H1 (cell line): Measurements from ENCODE around the gene PHF14. TPM values are rescaled to one million over a fixed set of nuclear protein-coding genes. Genes with fewer than 3 reads are reported as not detected.

Experiments used
- CTCF ChIA-PET: fragments of 300-600 bp; sonication (Branson Sonifier 250); formaldehyde crosslinking; loops from one replicate; lab custom pipeline; 2021; ENCODE audit not compliant: partially characterized antibody; lab: Charles Lee
- POLR2A ChIA-PET: fragments of 300-600 bp; sonication (Branson Sonifier 250); formaldehyde crosslinking; loops from one replicate; lab custom pipeline; 2021; ENCODE audit warnings: inconsistent platforms; ENCODE audit not compliant: partially characterized antibody; lab: Charles Lee
- DNase-seq, 2 experiments: peaks; one replicate each; pipeline versions ENCODE4 v3.0.0 to v3.0.0-alpha.2; 2010 to 2022; ENCODE audit warnings: low spot score in 2 of 2, low read depth in 1 of 2, mixed read lengths in 1 of 2
- FAIRE-seq: peaks from 2 replicates; lab custom pipeline; 2011; peaks lifted over from hg19 to GRCh38; lab: Jason Lieb, UNC
- H2AFZ ChIP-seq: 2 replicates; pipeline ENCODE4 v1.8.1; 2012; ENCODE audit warnings: low read length, inconsistent platforms
- H2AK5ac ChIP-seq: 2 replicates; pipeline ENCODE4 v1.6.1; 2013; ENCODE audit warnings: low read depth, low read length
- H2BK120ac ChIP-seq: replicated peaks from 2 replicates; pipeline ENCODE3; 2013; ENCODE audit warnings: low read depth, low read length, inconsistent platforms
- H2BK12ac ChIP-seq: 2 replicates; pipeline ENCODE4 v1.6.1; 2013; ENCODE audit warnings: low read depth, low read length
- H2BK15ac ChIP-seq: 2 replicates; pipeline ENCODE4 v1.6.1; 2013; ENCODE audit warnings: low read length
- H2BK20ac ChIP-seq: 2 replicates; pipeline ENCODE4 v1.6.1; 2013; ENCODE audit warnings: low read length
- H2BK5ac ChIP-seq: 2 replicates; pipeline ENCODE4 v1.6.1; 2013; ENCODE audit warnings: low read depth, low read length
- H3K14ac ChIP-seq: 2 replicates; pipeline ENCODE4 v1.6.1; 2013; ENCODE audit warnings: inconsistent platforms; ENCODE audit not compliant: insufficient read length
- H3K18ac ChIP-seq: 2 replicates; pipeline ENCODE4 v1.6.1; 2013; ENCODE audit warnings: low read length; ENCODE audit errors: extremely low read depth
- H3K23ac ChIP-seq: 2 replicates; pipeline ENCODE4 v1.6.1; 2013; ENCODE audit warnings: inconsistent platforms; ENCODE audit not compliant: insufficient read length
- H3K23me2 ChIP-seq: 2 replicates; pipeline ENCODE4 v1.6.1; 2013; ENCODE audit warnings: low read depth, low read length
- H3K27ac ChIP-seq: 2 replicates; pipeline ENCODE4 v1.6.1; 2011; ENCODE audit warnings: low read depth, low read length, inconsistent platforms
- H3K27me3 ChIP-seq, 4 experiments: replicated peaks in 1 of 4; 1 replicate in 1 of 4; 2 replicates in 3 of 4; pipeline versions ENCODE4 v1.6.1 to v1.8.1; 2011 to 2013; ENCODE audit warnings: low read length in 3 of 4, mild to moderate bottlenecking in 3 of 4, inconsistent platforms in 2 of 4, mixed read lengths in 2 of 4, moderate library complexity in 1 of 4; ENCODE audit not compliant: control insufficient read depth in 3 of 4, insufficient read depth in 3 of 4; ENCODE audit errors: extremely low read depth in 1 of 4
- H3K36me3 ChIP-seq, 4 experiments: 2 replicates each; pipeline versions ENCODE4 v1.6.1 to v1.8.1; 2011 to 2013; ENCODE audit warnings: mild to moderate bottlenecking in 4 of 4, low read length in 3 of 4, moderate library complexity in 2 of 4, control low read depth in 1 of 4, inconsistent platforms in 1 of 4; ENCODE audit not compliant: insufficient read depth in 4 of 4, control insufficient read depth in 2 of 4
- H3K4ac ChIP-seq: replicated peaks from 2 replicates; pipeline ENCODE3; 2013; ENCODE audit warnings: low read length, low read depth, mixed read lengths, inconsistent platforms; ENCODE audit not compliant: insufficient read length
- H3K4me1 ChIP-seq, 4 experiments: replicated peaks in 1 of 4; 1 replicate in 1 of 4; 2 replicates in 3 of 4; pipeline versions ENCODE4 v1.6.1 to v1.8.1; 2011 to 2013; ENCODE audit warnings: low read length in 3 of 4, inconsistent platforms in 2 of 4, mixed read lengths in 1 of 4; ENCODE audit not compliant: insufficient read depth in 4 of 4, control insufficient read depth in 3 of 4
- H3K4me2 ChIP-seq, 2 experiments: 2 replicates each; pipeline versions ENCODE4 v1.6.1 to v1.8.1; 2011 to 2013; ENCODE audit warnings: low read depth in 2 of 2, low read length in 2 of 2, control low read depth in 1 of 2, inconsistent platforms in 1 of 2, mild to moderate bottlenecking in 1 of 2; ENCODE audit not compliant: insufficient read depth in 1 of 2
- H3K4me3 ChIP-seq, 4 experiments: fragments of 200-600, 300-600 bp in 1 of 4; sonication (generic), shearing (Covaris generic), sonication (Bioruptor Twin) in 1 of 4; 2 replicates each; pipeline versions ENCODE4 v1.5.1 to v1.8.1; 2011 to 2016; ENCODE audit warnings: low read length in 4 of 4, low read depth in 3 of 4, control low read depth in 2 of 4, inconsistent platforms in 2 of 4, mild to moderate bottlenecking in 2 of 4, mixed read lengths in 1 of 4, moderate library complexity in 1 of 4; ENCODE audit not compliant: insufficient read depth in 2 of 4; ENCODE audit errors: extremely low read depth in 1 of 4
- H3K56ac ChIP-seq: replicated peaks from 2 replicates; pipeline ENCODE3; 2013; ENCODE audit warnings: low read depth, mild to moderate bottlenecking, mixed read lengths, low read length, inconsistent platforms; ENCODE audit not compliant: insufficient read length
- H3K79me1 ChIP-seq: 2 replicates; pipeline ENCODE4 v1.6.1; 2013; ENCODE audit warnings: low read depth, low read length, control low read depth
- H3K79me2 ChIP-seq, 2 experiments: 2 replicates each; pipeline versions ENCODE4 v1.6.1 to v1.8.1; 2012 to 2013; ENCODE audit warnings: low read length in 2 of 2, mild to moderate bottlenecking in 2 of 2, inconsistent platforms in 1 of 2; ENCODE audit not compliant: insufficient read depth in 2 of 2, control insufficient read depth in 1 of 2
- H3K9ac ChIP-seq, 4 experiments: replicated peaks in 1 of 4; 1 replicate in 1 of 4; 2 replicates in 3 of 4; pipeline versions ENCODE4 v1.6.1 to v1.8.1; 2011 to 2013; ENCODE audit warnings: low read depth in 3 of 4, low read length in 3 of 4, control low read depth in 2 of 4, mild to moderate bottlenecking in 2 of 4, moderate library complexity in 2 of 4, inconsistent platforms in 1 of 4; ENCODE audit errors: extremely low read depth in 1 of 4
- H3K9me3 ChIP-seq, 2 experiments: 2 replicates each; pipeline versions ENCODE4 v1.6.1 to v1.8.1; 2012 to 2013; ENCODE audit warnings: mild to moderate bottlenecking in 2 of 2, moderate library complexity in 2 of 2, control low read depth in 1 of 2, inconsistent platforms in 1 of 2, low read depth in 1 of 2, low read length in 1 of 2, mixed read lengths in 1 of 2; ENCODE audit not compliant: insufficient read depth in 2 of 2
- H4K20me1 ChIP-seq, 2 experiments: replicated peaks in 1 of 2; 2 replicates each; pipeline versions ENCODE3 to v1.8.1; 2011 to 2013; ENCODE audit warnings: inconsistent platforms in 2 of 2, low read length in 2 of 2, mild to moderate bottlenecking in 1 of 2; ENCODE audit not compliant: insufficient read depth in 2 of 2, control insufficient read depth in 1 of 2
- H4K5ac ChIP-seq: 2 replicates; pipeline ENCODE4 v1.6.1; 2013; ENCODE audit warnings: low read length, low read depth, mixed read lengths, inconsistent platforms; ENCODE audit not compliant: insufficient read length
- H4K8ac ChIP-seq: 2 replicates; pipeline ENCODE4 v1.8.0; 2013; ENCODE audit warnings: mild to moderate bottlenecking, moderate library complexity, low read length, inconsistent platforms; ENCODE audit not compliant: insufficient read depth; ENCODE audit errors: extremely low read depth
- H4K91ac ChIP-seq: replicated peaks from 2 replicates; pipeline ENCODE3; 2013; ENCODE audit warnings: low read length, mixed read lengths, inconsistent platforms; ENCODE audit not compliant: insufficient read length
- CHD2 ChIP-seq: IDR thresholded peaks from 2 replicates; pipeline ENCODE4 v1.6.1; 2012; ENCODE audit warnings: low read length, improper control_type of control experiment
- CREB1 ChIP-seq: IDR thresholded peaks from 2 replicates; pipeline ENCODE4 v1.6.1; 2012; ENCODE audit warnings: inconsistent platforms
- GABPA ChIP-seq: IDR thresholded peaks from 2 replicates; pipeline ENCODE4 v1.6.1; 2011; ENCODE audit warnings: mild to moderate bottlenecking, low read length, moderate library complexity, borderline replicate concordance; ENCODE audit not compliant: insufficient read depth
- KDM5A ChIP-seq: fragments of 200-600 bp; IDR thresholded peaks from 2 replicates; pipeline ENCODE4 v1.7.1; 2012; ENCODE audit warnings: mild to moderate bottlenecking, low read length, inconsistent platforms, mixed read lengths
- POLR2A ChIP-seq, 2 experiments: IDR thresholded peaks; 1 replicate in 1 of 2; 2 replicates in 1 of 2; pipeline ENCODE4 v1.6.1; 2011; ENCODE audit warnings: low read depth in 2 of 2, low read length in 2 of 2, mild to moderate bottlenecking in 2 of 2; ENCODE audit errors: control extremely low read depth in 1 of 2
- SRF ChIP-seq: IDR thresholded peaks from 2 replicates; pipeline ENCODE4 v1.6.1; 2011; ENCODE audit warnings: mild to moderate bottlenecking, low read depth, low read length, moderate library complexity
- WGBS, 2 experiments: shearing (Covaris generic) in 1 of 2; methylation state at CpG; one replicate each; pipeline versions ENCODE4 v1.1.6 to v1.1.7; 2013 to 2015; ENCODE audit warnings: low lambda C conversion rate in 2 of 2, mixed read lengths in 2 of 2, inconsistent platforms in 1 of 2, low coverage in 1 of 2, missing lambda C conversion rate in 1 of 2; ENCODE audit not compliant: insufficient replicate concordance in 2 of 2, insufficient coverage in 1 of 2, insufficient read length in 1 of 2; ENCODE audit errors: extremely low coverage in 1 of 2, missing lambda C conversion rate in 1 of 2; 5-methylcytosine and 5-hydroxymethylcytosine counted together
- polyA plus RNA-seq, 7 experiments: library from polyadenylated mRNA; depleted of rRNA in 3 of 7; stranded (reverse) in 5 of 7; unstranded in 2 of 7; fragments of >200 nt in 5 of 7; fragments of 200-250 nt in 2 of 7; gene quantifications; 1 replicate in 5 of 7; 2 replicates in 1 of 7; 4 replicates in 1 of 7; pipeline versions ENCODE4 v1.2.1 to v1.2.3, GENCODE V29; 2011 to 2013; ENCODE audit warnings: missing spikeins in 2 of 7, mixed read lengths in 2 of 7
- total RNA-seq: library from RNA; stranded (reverse); fragmentation: NEBNext Ultra II Directional; extraction: Animal tissue kit (Norgen Biotek cat#: 25700); gene quantifications from 2 replicates; pipeline ENCODE4 v1.2.1, GENCODE V29; 2021

PHF14 gene
- total and polyA plus RNA-seq, 2 of the 8 experiments (the other 6 are each of a cell fraction or from before 2014, with no cell fraction given) = 17.9 to 70.6 TPM

DNA sequence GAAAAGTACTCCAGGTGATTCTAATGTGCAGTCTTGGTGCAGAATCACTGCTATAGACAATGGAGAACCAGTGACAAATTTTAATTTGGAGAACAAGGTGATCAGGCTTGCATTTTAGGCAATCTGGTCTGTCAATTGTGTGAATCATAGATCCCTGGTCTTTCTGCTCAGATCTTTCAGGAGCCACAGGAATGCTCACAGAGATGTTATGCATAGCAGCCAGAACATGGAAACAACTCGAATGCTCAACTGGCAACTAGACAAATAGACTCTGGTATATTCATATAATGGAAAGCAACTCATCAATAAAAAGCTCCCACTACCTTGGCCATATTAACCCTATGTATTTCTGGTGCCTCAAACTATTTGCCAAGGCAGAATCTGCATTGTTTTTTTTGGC, 209.1 kb downstream of the PHF14 start:
- Histone ChIP-seq H3K27ac (no peak overlapping the region), H3K14ac (no peak overlapping the region), H3K9me3 (peaks cover 18 to 25% of the 10 kb centered on the region in 2 experiments), H3K79me1 (no peaks in the 10 kb centered on the region), H4K91ac (no peak overlapping the region), H3K23me2 (no peaks in the 10 kb centered on the region), H2BK15ac (no peak overlapping the region), H3K4me2 (no peak overlapping the region), H3K9ac (no peak overlapping the region), H3K23ac (no peak overlapping the region), H2BK120ac (no peak overlapping the region), H3K36me3 (peaks cover 0 to 2% (median 0%) of the 10 kb centered on the region in 4 experiments; a peak in 1 of 8 replicates), H4K8ac (no peak overlapping the region), H3K18ac (no peak overlapping the region), H4K5ac (no peak overlapping the region), H3K56ac (no peak overlapping the region), H3K4me3 (no peak overlapping the region), H2AK5ac (no peak overlapping the region), H2AFZ (no peak overlapping the region), H4K20me1 (peaks cover 0 to 2% of the 10 kb centered on the region in 2 experiments), H3K4ac (no peak overlapping the region), H2BK5ac (no peak overlapping the region), H3K27me3 (peaks cover 24 to 55% (median 44%) of the 10 kb centered on the region in 4 experiments), H2BK12ac (no peak overlapping the region), H3K79me2 (no peaks in the 10 kb centered on the region), H3K4me1 (peaks cover 0 to 2% (median 0%) of the 10 kb centered on the region in 4 experiments; a peak in 3 of 7 replicates), H2BK20ac (no peak overlapping the region)
- no peak for DNase-seq
- TF ChIP-seq KDM5A (no peak), CHD2 (no peak), GABPA (no peak), SRF (no peak), POLR2A (IDR thresholded peaks at IDR 0.05; ENCODE audit: control extremely low read depth in 1 of 2, low read depth in 2 of 2, low read length in 2 of 2) (no peak), CREB1 (no peak)
- no peak for FAIRE-seq
- ChIA-PET CTCF (interaction anchor here (2.1 to 2.9 kb wide), 2 partner anchors 15 to 29 kb away, joined by 5 to 15 read pairs; no protein-coding TSS in a partner anchor), POLR2A (no interaction called here)
- 88% methylated on average over 1 of the region's 1 CpG; no CpG with 5 or more reads in 1 of the 2 experiments for WGBS, 2 experiments
